Activated CD8-positive, alpha-beta memory T cell treated with anti-CD3 and anti-CD28 coated beads for 4 hours (primary cell): ENCODE measurements around the gene AFF3.

ENCODE experiments used
- DNase-seq, 2 donors: peaks; one replicate each; pipeline ENCODE4 v3.0.0-alpha.2; 2020; ENCODE audit warnings: low read depth in 2 of 2

Gene AFF3

DNA sequence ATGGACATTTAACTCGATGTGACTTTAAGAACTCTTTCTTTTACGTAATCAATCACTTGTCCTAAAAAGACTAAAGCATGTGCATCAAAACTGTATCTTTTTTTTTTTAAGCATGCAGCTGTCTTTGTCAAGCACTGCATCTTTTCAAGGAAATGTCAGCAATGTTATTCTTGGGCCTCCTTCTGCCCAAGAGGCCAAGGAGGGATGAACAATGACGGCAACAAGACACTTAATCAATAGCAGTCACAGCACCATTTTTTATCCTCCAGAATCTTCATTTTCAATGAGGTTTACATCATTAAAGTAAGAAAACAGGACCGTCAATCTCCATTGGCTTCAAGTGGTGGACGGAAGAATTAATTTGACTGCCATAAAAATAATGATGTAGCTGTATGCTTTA lies 253.8 kb downstream of the AFF3 start:
- no peak for DNase-seq

DNA sequence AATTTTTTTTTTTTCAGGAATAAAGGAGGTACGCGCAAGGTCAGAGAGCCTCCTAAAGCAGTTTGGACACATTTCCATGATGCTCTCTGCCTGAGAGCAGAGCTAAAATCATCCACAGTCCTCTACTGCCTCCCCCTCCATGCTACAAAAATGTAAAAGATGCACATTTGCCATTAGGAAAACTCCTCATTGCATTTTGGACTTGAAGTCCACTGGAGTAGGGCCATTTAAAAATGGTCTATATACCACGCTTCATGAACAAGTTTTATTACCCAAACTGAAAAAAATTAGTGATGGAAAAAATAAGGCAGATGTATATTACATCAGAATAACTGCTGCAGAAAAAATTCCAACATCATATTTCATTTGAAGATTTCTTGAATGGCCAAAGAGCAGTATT lies 256.0 kb downstream of the AFF3 start:
- DNase-seq, result no peak

DNA sequence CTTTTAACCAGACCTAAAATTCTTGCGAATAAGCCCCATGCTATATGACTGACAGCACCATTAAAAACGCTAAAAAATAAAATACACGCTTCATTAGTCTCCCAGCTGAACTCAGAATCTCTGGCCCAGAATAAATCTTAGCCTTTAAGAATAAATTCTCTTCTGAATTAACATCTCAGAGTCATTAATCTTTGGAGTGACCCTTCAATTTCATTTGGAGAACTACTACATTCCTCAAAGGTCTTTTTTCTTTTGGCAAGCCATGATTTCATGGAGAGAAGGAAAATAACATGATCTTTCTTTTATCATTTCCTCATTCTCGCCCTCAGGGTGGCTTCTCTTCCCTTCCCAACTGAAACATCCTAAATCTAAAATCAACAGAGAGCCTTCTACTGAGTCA lies 259.0 kb downstream of the AFF3 start:
- no peak for DNase-seq

DNA sequence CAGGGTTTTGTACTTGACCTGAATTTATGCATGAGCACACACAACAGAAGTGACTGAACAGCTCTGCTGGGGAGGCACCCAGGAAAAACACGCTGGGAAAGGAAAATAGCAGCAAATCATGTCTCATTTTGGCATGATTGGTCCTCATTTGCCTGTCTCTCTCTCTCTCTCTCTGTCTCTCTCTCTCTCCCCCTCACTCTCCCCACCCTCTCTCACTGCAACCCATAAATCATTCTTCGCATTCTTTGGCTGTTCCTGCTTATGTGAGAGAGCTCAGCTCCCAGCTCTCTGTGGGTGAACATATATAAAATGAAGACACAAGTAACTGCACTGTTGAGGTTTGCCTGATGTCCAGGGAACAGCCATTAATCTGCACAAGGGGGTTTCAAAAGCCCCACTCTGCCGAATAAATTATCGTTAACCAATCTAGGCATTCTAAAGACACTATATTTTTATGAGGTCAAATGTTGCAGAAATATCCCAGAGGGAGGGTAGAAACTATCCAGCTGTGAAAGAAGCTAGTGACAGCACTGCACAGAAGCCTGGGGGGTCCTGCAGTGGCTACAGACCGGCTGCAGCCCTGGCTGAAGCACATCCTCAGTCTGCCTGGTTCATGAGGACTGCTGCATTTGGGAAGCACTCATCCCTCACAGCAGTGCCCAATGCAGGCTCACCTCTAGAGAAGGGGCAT lies 260.3 kb downstream of the AFF3 start:
- DNase-seq, result no peak

DNA sequence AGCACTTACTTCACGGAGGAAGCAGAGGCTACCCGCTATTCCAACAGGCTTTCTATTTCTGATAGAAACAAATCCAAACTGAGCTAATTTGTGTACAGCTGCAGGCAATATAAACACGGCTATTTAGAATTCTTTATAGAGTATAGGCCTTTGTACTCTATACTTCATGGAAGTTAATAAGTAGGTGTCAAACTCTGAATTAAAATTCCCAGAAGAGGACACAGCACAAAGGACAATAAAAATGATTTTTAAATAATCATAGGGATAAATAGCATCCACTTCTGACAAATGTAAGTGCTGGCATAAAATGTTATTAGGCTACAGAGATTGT lies 261.5 kb downstream of the AFF3 start:
- DNase-seq, result no peak

DNA sequence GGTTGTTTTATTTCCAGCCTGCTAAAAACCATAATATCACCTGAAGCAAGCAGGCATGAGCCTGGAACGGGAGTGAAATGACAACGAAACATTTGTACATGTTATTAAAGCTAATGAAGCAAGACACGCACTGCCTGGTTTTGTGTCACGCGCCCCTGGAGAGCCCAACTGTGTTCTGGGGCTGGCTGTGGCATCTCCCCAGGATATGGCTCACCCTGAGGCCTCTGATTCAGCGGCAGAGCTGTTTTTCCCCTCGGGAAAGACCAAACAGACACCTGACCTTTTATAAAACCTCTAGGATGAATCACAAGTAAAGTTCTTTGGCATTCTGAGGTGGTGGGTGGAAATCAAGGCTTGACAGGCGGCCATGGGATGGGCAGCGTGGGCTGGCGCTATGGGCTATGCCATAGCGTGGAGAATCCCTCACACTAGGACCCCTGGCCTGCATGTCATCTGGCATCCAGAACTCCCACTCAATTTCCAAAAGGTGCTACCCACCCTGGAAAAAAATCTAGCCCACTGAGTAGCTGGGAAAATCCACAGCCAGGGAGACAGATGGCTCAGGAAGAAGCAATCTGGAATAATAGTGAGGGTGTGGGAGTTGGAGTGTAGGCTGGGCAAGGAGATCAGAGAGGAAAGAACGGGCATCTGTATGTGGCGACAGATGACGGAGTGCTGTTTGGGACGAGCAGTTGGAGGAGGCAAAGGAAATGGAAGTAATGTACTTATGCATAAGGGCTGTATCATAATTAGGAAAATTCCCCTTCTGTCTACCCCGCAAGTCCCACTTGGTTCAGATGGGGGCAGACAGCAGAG lies 262.0 kb downstream of the AFF3 start:
- DNase-seq, result no peak

DNA sequence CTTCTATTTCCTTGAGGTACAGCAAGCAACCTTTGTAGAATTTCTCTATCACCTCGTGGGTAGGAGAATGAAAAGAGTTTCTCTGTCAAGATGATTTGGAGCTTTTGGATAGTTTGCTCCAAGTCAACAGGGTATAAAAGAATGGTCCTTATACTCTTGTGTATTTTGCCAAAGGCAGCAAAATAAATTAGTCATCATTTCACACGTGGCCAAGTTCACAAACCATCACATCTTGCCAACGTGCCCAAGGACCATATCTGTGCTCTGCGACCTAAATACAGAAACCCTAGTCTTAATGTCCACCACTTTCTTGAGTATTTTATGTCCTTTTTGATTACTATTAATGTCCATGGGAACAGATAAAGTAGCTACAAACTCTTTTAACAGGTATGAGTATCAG lies 262.9 kb downstream of the AFF3 start:
- DNase-seq, result no peak

DNA sequence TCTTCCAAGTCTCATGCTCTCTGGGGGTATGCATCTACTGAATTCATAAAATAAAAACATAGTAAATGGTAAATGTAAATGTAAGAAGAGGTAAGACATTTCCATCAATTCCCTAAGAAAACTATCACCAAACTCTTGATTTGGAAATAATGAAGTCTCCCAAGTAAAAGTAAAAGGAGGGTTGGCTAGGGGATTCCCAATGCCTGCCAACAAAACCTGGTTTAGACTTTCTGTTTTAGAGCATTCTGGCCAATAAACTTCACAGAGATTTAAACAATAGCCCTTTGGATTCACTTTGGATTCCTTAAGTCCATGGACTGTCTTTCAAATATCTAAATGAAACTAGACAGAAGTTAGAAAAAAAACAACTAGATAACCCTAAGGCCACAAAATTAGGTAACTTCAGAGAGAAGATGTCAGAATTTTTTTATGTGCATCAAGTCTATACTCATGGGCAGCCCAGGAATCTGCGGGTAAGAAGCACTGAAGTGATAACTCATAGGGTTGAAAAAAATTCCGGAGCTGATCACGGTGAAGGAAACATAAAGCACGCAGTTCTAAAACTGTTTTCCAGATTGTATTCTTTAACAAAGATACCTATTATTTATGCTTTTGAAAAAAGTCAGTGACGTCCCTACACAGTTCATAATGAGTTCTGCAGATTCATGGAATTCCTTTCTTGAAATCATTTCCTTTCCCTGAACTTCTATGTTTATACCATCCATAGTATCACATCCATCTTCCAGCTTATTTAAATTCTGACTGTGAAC lies 263.6 kb downstream of the AFF3 start:
- DNase-seq, result no peak

DNA sequence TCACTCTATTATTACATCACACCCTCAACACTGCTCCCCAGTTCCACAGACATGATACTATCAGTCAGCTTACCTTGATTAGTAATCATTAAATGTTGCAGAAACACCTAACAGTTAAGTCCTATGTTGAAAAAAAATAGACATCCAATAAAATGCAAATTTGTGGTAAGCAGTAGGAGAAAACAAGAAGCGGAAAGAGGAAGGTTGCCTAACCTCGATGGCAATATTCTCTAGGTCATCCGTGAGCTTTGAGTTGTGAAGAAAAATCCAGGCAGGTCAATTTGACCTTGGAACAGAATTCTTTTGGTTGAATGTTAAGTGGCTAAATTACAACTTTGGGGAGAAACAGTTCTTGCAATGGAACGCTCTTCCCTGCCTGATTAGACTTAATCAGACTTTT lies 264.4 kb downstream of the AFF3 start:
- no peak for DNase-seq

DNA sequence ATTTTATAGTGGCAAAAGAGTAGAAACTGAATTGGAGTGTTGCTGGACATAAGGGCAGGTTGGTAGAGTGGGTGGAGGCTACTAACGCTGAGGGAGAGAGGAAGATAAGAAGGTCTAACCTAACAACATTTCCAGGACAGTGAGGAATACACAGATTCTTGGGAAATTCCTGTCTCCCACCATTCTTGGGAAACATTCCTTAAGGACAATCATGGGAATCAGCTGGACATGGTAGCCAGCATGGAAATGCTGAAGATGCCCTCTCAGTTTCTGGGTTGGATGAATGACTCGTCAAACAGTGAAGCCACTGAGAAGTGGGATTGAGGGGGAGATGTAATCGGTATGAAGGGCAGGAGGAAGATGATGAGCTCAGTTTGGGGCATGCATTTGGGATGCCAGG lies 265.4 kb downstream of the AFF3 start:
- no peak for DNase-seq

DNA sequence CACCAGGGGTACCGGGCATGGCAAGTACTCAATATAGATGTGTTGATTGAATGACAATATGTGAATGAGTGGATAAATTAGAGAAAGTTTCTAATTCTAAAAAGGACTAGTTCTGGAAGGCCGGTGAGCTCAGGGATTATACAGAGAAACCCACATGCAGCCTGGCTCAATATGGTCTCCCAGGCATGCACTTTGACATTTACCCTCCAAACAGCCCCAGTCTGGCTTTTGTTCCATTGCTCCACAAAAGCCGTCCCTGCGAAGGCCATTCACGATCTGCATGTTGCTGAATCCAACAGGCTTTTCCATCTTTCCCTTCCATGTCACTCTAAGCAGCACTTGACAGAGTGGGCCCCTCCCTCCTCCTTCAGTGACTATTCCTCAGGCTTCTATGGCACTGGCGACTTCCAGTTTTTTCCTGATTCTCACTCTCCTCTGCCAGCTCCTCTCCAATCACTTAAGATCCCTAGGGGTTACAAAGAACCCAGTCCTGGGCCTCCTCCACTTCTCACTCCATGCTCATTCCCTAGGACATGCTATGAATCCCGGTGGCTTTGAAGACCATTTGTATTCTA lies 266.7 kb downstream of the AFF3 start:
- DNase-seq, result no peak

DNA sequence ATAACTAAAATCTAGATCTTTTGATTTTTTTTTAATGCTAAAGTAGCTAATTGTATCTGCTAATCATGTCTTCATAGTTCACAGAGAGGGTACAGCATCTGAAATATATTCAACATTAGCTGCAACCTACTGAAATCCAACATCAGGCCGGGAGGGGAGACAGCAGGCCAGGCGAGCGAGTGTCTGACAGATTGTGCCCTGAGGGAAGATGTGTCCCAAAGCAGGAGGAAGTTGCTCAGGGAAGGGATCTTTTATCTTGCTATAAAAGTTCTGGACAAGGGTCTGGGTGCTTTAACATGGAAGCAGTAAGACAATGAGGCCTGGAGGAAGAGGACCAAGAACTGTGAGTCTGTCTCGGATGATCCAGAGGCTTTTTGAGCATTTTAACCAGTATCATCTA lies 274.1 kb downstream of the AFF3 start:
- DNase-seq, result no peak

DNA sequence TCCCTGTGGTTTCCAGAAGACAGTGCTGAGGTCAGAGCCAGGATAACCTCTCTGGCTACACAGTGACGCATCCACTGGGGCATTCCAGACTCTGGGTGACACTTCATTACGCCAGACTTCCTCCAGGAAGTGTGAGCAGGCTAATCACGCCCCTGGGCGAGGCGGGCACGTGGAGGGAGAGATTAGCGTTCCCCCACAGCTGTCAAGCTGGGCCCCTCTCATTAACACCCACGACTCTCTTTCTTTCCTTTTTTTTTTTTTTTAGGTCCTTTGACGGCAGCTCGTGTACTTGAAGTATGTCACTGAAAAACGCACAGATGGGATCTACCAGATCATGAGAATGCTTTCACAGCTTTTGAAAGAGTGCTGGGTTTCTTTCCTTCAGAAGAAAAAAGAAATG lies 274.6 kb downstream of the AFF3 start:
- no peak for DNase-seq

DNA sequence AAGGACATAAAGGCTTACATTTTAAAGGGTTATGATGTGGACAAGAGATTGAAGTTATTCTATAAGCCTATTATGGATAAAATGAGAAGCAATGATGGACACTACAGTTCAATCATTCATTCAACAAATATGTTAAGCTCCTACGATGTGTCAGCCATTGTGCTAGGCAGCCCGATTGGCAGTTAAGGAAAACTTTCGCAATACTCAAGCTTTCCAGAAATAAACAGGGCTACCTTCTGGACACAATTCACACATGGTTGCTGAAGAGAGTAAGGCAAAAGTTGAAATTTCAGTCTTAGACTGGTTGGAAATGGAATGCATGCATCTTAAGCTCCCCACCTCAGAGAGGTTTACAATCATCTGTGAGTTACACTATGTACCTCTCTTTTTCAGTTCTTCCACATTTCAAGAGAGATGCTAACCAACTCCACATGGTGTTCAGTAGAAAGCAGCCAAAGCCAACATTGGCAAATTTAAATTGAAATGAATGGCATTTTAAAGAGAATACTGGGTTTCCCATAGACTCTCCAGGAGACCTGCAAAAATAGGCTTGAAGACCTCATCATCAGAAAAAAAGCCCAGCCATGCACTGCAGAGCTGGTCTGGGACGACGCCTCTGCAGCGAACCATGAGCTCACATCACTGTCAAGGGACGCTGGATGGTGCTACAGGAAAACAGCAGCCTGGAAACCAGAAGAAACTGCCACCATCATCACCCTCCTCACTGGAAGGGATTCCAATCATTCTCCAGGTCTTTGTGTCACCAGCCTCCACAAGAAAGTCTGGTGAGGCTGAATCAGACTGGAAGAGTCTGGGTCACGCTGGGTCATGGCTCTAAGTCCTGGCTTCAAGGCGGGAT lies 276.3 kb downstream of the AFF3 start:
- no peak for DNase-seq

DNA sequence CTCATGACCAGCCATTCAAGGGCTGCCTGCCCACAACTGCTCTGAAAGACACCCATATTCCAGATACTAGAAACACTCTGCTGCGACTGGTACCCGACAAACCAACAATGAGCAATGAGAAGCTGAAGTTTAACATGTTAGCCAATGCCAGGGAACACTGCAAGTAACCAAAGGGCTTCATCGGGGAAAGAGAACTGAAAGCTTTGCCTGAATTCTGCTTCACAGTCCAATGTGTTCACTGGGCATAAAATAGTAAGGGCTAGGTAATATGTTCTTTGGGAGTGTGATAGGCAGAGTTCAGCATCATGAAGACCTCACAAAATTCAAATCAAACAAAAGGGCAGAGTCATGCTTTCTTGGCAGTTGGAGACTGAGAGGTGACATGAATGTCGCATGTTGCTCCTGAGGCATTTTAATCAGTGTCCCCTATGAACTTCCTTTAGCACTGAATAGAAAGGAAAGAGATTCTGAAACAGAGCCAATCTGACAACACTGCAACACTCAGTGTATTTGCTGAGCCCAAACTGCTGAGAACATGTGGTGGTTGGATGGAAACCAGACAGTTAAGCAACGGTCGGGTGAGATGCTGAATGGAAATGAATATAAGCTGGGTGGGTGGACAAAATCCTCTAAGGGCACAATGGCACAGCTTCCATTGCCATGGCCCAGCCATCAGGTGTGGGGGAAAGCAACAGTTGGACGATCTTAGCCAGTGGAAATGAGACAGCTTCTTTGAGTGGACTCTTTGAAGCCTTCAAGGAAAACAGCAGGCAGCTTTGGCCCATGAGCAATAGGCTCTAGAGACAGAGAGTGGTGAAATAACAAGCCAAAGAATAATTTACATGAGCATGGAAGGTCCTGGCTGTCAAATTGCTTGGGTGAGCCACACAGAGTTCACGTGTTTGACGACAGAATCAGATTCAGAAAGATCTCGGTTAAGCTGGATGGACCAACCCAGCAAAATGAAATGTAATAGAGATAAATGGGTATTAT lies 277.5 kb downstream of the AFF3 start:
- DNase-seq, result no peak

DNA sequence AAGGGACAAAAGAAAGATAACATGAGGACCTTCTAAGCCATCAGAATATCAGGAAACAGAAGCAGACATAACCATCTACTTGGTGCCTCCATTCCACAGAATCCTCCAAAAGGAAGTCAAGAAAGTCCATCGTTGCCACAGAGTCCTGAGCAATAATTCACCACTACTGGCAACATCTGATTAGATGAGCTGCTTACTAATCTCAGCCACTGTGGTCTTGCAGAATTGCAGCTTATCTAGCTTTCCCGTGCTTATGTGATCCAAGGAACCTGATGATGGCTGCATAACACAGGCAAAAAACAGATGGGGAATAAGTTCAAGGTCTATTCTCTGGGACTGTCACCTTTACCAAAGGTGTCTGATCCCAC lies 278.5 kb downstream of the AFF3 start:
- DNase-seq, result no peak

DNA sequence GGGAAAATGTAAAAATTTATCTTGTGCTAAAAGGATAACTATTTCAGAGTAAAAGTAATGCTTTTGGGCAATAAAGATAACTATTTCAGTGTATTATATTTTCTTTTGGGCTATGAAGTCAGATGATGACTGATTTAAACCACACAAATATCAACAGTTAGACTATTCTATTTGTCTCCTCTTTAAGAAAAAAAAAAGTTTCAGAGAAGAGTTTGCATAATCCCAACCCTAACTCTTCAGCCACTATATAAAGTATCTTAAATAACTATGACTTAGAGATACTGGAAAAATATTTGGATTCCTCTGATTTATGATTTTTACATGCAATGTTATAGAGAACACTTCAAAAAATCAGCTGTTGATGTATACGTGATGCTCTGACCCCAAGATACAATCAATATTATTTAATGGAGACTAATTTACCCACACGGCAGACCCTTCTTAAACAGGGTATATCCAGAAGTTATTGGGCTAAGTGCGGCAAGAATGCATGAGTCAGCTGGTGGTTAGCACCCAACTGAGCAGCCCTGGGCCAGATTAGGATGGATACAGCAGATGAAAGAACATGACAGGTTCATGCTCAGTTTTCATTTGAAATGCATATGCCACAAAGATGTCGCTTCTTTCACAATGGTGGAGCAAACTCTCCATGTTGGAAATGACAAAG lies 279.0 kb downstream of the AFF3 start:
- DNase-seq, result no peak

DNA sequence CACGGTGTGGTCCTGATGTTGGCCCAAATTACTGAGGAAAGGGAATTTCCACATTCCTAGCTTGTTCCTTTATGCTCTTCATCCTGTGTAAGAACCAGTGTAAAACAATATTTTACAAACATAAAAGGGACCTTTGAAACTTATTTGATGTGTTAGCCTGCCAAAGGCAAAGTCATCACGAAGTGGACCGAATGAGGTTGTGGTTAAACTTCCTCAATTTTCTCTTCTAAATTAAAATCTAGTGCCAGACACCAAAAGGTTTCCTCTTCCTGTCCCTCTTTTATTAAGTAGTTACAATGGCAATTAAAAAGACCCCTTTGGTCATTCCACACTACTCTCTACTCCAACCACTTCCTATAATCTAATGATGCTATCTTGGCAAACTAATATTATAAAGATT lies 279.8 kb downstream of the AFF3 start:
- no peak for DNase-seq

DNA sequence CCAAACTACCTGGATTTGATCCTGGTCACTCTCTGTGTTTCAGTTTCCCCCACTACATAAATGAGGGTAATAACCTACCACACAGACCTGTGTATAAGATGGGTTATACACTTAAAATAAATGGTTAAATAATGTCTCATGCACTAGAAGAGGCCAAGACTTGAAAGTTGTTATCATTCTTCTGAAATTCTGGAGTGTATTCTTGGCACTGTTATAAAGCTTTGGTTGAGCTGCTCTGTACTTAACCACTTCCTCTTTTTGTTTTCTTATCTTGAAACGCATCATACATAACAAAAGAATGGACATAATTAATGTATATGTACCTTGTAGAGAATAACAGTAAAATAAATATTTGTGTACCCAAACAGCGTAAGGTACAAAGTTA lies 281.0 kb downstream of the AFF3 start:
- no peak for DNase-seq
